AG09309 (cell line): ENCODE results near the gene LYVE1.

Source experiments
- DNase-seq: peaks from one replicate; pipeline ENCODE4 v3.0.0-alpha.2; 2010; ENCODE audit warnings: low read depth
- H3K4me3 ChIP-seq: 2 replicates; pipeline ENCODE4 v1.5.1; 2011; ENCODE audit warnings: mild to moderate bottlenecking, low read depth, low read length, moderate library complexity; ENCODE audit not compliant: control insufficient read depth
- CTCF ChIP-seq: IDR thresholded peaks from 2 replicates; pipeline ENCODE4 v1.5.1; 2011; ENCODE audit warnings: mild to moderate bottlenecking, low read depth, low read length, inconsistent platforms; ENCODE audit not compliant: insufficient read depth, control insufficient read depth; ENCODE audit errors: missing control alignments

LYVE1 gene

DNA sequence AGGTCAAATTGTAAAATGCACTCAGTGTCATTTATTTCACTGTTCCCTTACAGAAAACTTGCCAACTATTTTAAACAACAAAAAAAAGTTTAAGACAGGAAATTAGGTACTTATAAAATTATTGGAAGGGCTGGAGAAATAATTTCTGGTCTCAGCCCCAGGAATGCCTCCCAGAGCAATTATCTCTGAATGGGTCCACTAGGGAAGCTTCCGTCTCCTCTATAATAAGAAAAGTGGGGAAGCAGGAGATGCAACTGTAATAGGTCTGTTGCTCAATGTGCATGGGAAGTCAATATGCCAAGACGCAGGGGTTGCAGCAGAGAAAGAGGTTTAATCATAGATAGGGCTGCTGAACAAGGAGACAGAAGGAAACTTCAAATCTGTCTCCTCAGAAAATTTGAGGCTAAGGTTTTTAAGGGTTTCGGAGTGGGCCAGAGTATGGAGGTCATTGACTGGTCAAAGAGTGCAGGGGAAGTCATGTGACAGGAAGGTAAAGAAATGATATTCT is 16.6 kb downstream of the LYVE1 start:
- TF ChIP-seq CTCF = no peak
- H3K4me3 ChIP-seq = no peak overlapping the region
- no peak for DNase-seq

GRCh38 chr11:10551290-10551592 is 17.2 kb downstream of the LYVE1 start:
- H3K4me3 ChIP-seq = no peak overlapping the region
- TF ChIP-seq CTCF = no peak
- DNase-seq = no peak

GRCh38 chr11:10550503-10551289 is 17.8 kb downstream of the LYVE1 start:
- TF ChIP-seq CTCF = no peak
- no peak overlapping the region for H3K4me3 ChIP-seq
- peak; percentile 24 for DNase-seq

DNA sequence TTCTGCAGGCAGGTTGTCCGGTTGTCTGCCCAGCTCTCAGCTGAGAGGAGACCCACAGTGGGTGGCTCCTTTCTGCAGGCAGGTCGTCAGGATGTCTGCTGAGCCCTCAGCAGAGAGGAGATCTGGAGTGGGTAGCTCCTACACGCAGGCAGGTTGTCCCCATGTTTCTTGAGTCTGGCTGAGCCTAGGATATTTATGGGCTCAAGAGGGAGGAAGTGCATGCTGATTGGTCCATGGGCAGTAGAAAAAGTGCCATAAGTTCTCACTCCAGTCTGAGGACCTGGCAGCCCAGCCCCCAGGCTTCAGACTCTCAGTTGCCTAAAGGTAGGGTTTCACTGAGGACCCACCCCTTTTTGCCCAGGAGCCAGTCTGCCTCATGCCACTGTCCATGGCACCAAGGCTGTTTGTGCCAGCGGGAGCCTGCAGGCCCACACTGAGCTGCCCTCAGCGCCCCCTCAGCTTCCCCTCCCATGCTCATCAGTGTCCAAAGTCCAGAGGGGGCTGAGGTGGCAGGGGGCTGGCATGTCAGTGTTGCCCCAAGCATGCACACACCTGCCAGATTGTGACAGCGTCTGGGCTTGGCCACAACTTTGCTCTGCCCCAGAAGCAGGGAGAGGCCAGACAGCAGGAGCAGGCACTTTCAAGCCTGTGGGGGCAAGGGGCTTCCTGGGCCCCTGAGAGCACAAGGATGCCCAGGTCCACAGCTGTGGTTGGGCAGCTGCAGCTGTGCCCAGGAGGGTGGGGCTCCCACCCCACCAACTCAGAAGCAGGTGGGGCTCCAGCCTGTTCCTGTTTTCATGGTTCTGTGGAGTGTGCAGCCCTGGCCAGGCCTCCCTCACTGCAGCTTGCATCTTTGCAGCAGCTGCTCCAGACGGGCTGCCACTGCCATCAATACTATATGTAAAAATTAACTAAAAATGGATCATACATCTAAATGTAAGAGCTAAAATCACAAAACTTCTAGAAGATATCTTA is 23.7 kb downstream of the LYVE1 start:
- no peak for DNase-seq
- no peak for TF ChIP-seq CTCF
- no peak overlapping the region for H3K4me3 ChIP-seq

GRCh38 chr11:10543782-10544181 is 24.7 kb downstream of the LYVE1 start:
- TF ChIP-seq CTCF = no peak
- no peak for DNase-seq
- no peak overlapping the region for H3K4me3 ChIP-seq

DNA sequence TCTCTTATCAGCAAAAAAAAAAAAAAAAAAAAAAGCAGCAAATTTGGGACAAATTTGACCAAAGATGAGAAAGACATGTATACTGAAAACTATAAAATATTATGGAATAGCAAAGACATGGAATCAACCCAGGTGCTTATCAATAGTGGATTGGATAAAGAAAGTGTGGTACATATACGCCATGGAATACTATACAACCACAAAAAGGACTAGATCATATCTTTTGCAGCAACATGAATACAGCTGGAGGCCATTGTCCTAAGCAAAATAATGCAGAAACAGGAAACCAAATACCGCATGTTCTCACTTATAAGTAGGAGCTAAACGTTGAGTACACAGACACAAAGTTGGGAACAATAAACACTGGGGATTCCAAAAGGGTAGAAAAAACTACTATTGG is 25.7 kb downstream of the LYVE1 start:
- no peak for TF ChIP-seq CTCF
- no peak for DNase-seq

More for the DNA sequence above, 25.7 kb downstream of the LYVE1 start:
- no peak overlapping the region for H3K4me3 ChIP-seq
